ENCODE results near the gene DYRK3. TPM values are rescaled to one million over a fixed set of nuclear protein-coding genes. Genes with fewer than 3 reads are reported as not detected.

Gene DYRK3
- total RNA-seq, 1 donor from 2014 or later = 3.2 TPM

- Mint-ChIP-seq H3K27me3 (ENCODE audit: unreplicated experiment) (no peaks in the 10 kb centered on the region), H3K9me3 (ENCODE audit: unreplicated experiment) (no peaks in the 10 kb centered on the region), H3K27ac (ENCODE audit: unreplicated experiment) (no peak overlapping the region), H3K4me3 (ENCODE audit: unreplicated experiment) (no peak overlapping the region), H3K4me1 (ENCODE audit: unreplicated experiment) (peaks cover 17% of the 10 kb centered on the region), H3K36me3 (ENCODE audit: low read depth, unreplicated experiment) (no peaks in the 10 kb centered on the region)
- TF ChIP-seq CTCF (IDR thresholded peaks at IDR 0.05; ENCODE audit: unreplicated experiment) = no peak
- no peak for DNase-seq (ENCODE audit: low spot score)
Measured at GRCh38 chr1:206672844-206673758, 37.8 kb downstream of the DYRK3 start.

GRCh38 chr1:206674236-206674635 lies 38.9 kb downstream of the DYRK3 start:
- TF ChIP-seq CTCF (IDR thresholded peaks at IDR 0.05; ENCODE audit: unreplicated experiment) = no peak

GRCh38 chr1:206674745-206675175 lies 39.4 kb downstream of the DYRK3 start:
- no peak overlapping the region for H3K4me3 Mint-ChIP-seq (ENCODE audit: unreplicated experiment)
- no peaks in the 10 kb centered on the region for H3K9me3 Mint-ChIP-seq (ENCODE audit: unreplicated experiment)
- TF ChIP-seq CTCF (IDR thresholded peaks at IDR 0.05; ENCODE audit: unreplicated experiment) = no peak
- no peaks in the 10 kb centered on the region for H3K27me3 Mint-ChIP-seq (ENCODE audit: unreplicated experiment)
- H3K27ac Mint-ChIP-seq (ENCODE audit: unreplicated experiment) = no peak overlapping the region
- no peak for DNase-seq (ENCODE audit: low spot score)
- peaks cover 9% of the 10 kb centered on the region for H3K4me1 Mint-ChIP-seq (ENCODE audit: unreplicated experiment)
- no peaks in the 10 kb centered on the region for H3K36me3 Mint-ChIP-seq (ENCODE audit: low read depth, unreplicated experiment)

More at GRCh38 chr1:206674236-206674635, 38.9 kb downstream of the DYRK3 start:
- no peak for DNase-seq (ENCODE audit: low spot score)
- Mint-ChIP-seq H3K27me3 (ENCODE audit: unreplicated experiment) (no peaks in the 10 kb centered on the region), H3K9me3 (ENCODE audit: unreplicated experiment) (no peaks in the 10 kb centered on the region), H3K27ac (ENCODE audit: unreplicated experiment) (no peak overlapping the region), H3K4me3 (ENCODE audit: unreplicated experiment) (no peak overlapping the region), H3K4me1 (ENCODE audit: unreplicated experiment) (peaks cover 11% of the 10 kb centered on the region), H3K36me3 (ENCODE audit: low read depth, unreplicated experiment) (no peaks in the 10 kb centered on the region)

- no peak for DNase-seq (ENCODE audit: low spot score)
- no peak for TF ChIP-seq CTCF (IDR thresholded peaks at IDR 0.05; ENCODE audit: unreplicated experiment)
- Mint-ChIP-seq H3K4me1 (ENCODE audit: unreplicated experiment) (no peaks in the 10 kb centered on the region), H3K27ac (ENCODE audit: unreplicated experiment) (no peak overlapping the region), H3K9me3 (ENCODE audit: unreplicated experiment) (no peaks in the 10 kb centered on the region), H3K4me3 (ENCODE audit: unreplicated experiment) (no peak overlapping the region), H3K27me3 (ENCODE audit: unreplicated experiment) (no peaks in the 10 kb centered on the region), H3K36me3 (ENCODE audit: low read depth, unreplicated experiment) (no peaks in the 10 kb centered on the region)
Measured at GRCh38 chr1:206676499-206676898, 41.2 kb downstream of the DYRK3 start.

- H3K9me3 Mint-ChIP-seq (ENCODE audit: unreplicated experiment) = no peaks in the 10 kb centered on the region
- H3K4me3 Mint-ChIP-seq (ENCODE audit: unreplicated experiment) = no peak overlapping the region
- no peak for DNase-seq (ENCODE audit: low spot score)
- H3K4me1 Mint-ChIP-seq (ENCODE audit: unreplicated experiment) = no peaks in the 10 kb centered on the region
- TF ChIP-seq CTCF (IDR thresholded peaks at IDR 0.05; ENCODE audit: unreplicated experiment) = no peak
- peaks cover 2% of the 10 kb centered on the region for H3K27me3 Mint-ChIP-seq (ENCODE audit: unreplicated experiment)
- H3K36me3 Mint-ChIP-seq (ENCODE audit: low read depth, unreplicated experiment) = no peaks in the 10 kb centered on the region
- no peak overlapping the region for H3K27ac Mint-ChIP-seq (ENCODE audit: unreplicated experiment)
Measured at GRCh38 chr1:206678490-206678889, 43.2 kb downstream of the DYRK3 start.

Data from endothelial cell (in vitro differentiated cells).